Retina (tissue), 1 donor: Measurements from ENCODE around the gene DHX29.
"Not testable (repeated sequence)": the region's sequence is repeated elsewhere in the genome, so short reads cannot be mapped to it uniquely, and the experiment has no call there.

Experiments
- DNase-seq: peaks from one replicate; pipeline ENCODE4 v3.0.0-alpha.2; 2016

Gene DHX29

GRCh38 chr5:55307383-55308253 lies at the start of gene DHX29, which contains the start of gene MTREX:
DHX29 (minus strand) TSS chr5:55307694; CDS start chr5:55307573, 121 bp downstream.
MTREX (plus strand) TSS chr5:55307989; CDS start chr5:55308014, 25 bp downstream.
- DNase-seq: peak; percentile 99

- DNase-seq: no peak
Observed at GRCh38 chr5:55356896-55357295, 49.4 kb upstream of the DHX29 start.

- no peak for DNase-seq
Observed at GRCh38 chr5:55350754-55351153, 43.3 kb upstream of the DHX29 start.

GRCh38 chr5:55347786-55348185 lies 40.3 kb upstream of the DHX29 start:
- DNase-seq: no peak

GRCh38 chr5:55345327-55345726 lies 37.8 kb upstream of the DHX29 start:
- no peak for DNase-seq

GRCh38 chr5:55344392-55344992 lies 37.0 kb upstream of the DHX29 start:
- peak; percentile 38 for DNase-seq

- no peak for DNase-seq
Observed at GRCh38 chr5:55343609-55344008, 36.1 kb upstream of the DHX29 start.

GRCh38 chr5:55343107-55343506 lies 35.6 kb upstream of the DHX29 start:
- no peak for DNase-seq

- DNase-seq: no peak
Observed at GRCh38 chr5:55338810-55339243, 31.3 kb upstream of the DHX29 start.

- no peak for DNase-seq
Observed at GRCh38 chr5:55338092-55338613, 30.7 kb upstream of the DHX29 start.

- DNase-seq: no peak
Observed at GRCh38 chr5:55333811-55334210, 26.3 kb upstream of the DHX29 start.

GRCh38 chr5:55333017-55333416 lies 25.5 kb upstream of the DHX29 start:
- no peak for DNase-seq

GRCh38 chr5:55331321-55331720 lies 23.8 kb upstream of the DHX29 start:
- no peak for DNase-seq

- no peak for DNase-seq
Observed at GRCh38 chr5:55327281-55327680, 19.8 kb upstream of the DHX29 start.

- DNase-seq: no peak
Observed at GRCh38 chr5:55325621-55326020, 18.1 kb upstream of the DHX29 start.

- DNase-seq: no peak
Observed at GRCh38 chr5:55324815-55325418, 17.4 kb upstream of the DHX29 start.

- no peak for DNase-seq
Observed at GRCh38 chr5:55324006-55324405, 16.5 kb upstream of the DHX29 start.

GRCh38 chr5:55320571-55320970 lies 13.1 kb upstream of the DHX29 start:
- DNase-seq: no peak

GRCh38 chr5:55319491-55319890 lies 12.0 kb upstream of the DHX29 start:
- no peak for DNase-seq

GRCh38 chr5:55318237-55318636 lies 10.7 kb upstream of the DHX29 start:
- DNase-seq: not testable (repeated sequence)

- no peak for DNase-seq
Observed at GRCh38 chr5:55316837-55317236, 9.3 kb upstream of the DHX29 start.

- DNase-seq: no peak
Observed at GRCh38 chr5:55316289-55316688, 8.8 kb upstream of the DHX29 start.

GRCh38 chr5:55313870-55314617 lies 6.5 kb upstream of the DHX29 start:
- no peak for DNase-seq
